SK-N-DZ (cell line): Measurements from ENCODE around the gene SNX27.
"Not testable (repeated sequence)": the region's sequence is repeated elsewhere in the genome, so short reads cannot be mapped to it uniquely, and the experiment has no call there.

Source experiments
- DNase-seq: peaks from one replicate; pipeline ENCODE4 v3.0.0-alpha.2; 2015; ENCODE audit warnings: low spot score

The SNX27 gene

GRCh38 chr1:151602550-151602949, 9.3 kb upstream of the SNX27 start:
- not testable (repeated sequence) for DNase-seq

- DNase-seq: no peak
Measured at GRCh38 chr1:151604291-151604690, 7.6 kb upstream of the SNX27 start.

- DNase-seq: no peak
Measured at GRCh38 chr1:151606384-151606783, 5.5 kb upstream of the SNX27 start.

GRCh38 chr1:151606857-151607256, 5.0 kb upstream of the SNX27 start:
- DNase-seq: no peak

GRCh38 chr1:151610142-151610541, 1.7 kb upstream of the SNX27 start:
- no peak for DNase-seq

- DNase-seq: peak; percentile 35
Measured at GRCh38 chr1:151611288-151611790, 511 bp upstream of the SNX27 start.

- no peak for DNase-seq
Measured at GRCh38 chr1:151612501-151613281, 841 bp downstream of the SNX27 start.

GRCh38 chr1:151613282-151613780, 1.5 kb downstream of the SNX27 start:
- peak; percentile 39 for DNase-seq

- DNase-seq: no peak
Measured at GRCh38 chr1:151615711-151616504, 4.1 kb downstream of the SNX27 start.

- no peak for DNase-seq
Measured at GRCh38 chr1:151616505-151616849, 4.6 kb downstream of the SNX27 start.

GRCh38 chr1:151618003-151618402, 6.2 kb downstream of the SNX27 start:
- no peak for DNase-seq

GRCh38 chr1:151618470-151618869, 6.6 kb downstream of the SNX27 start:
- peak; percentile 57 for DNase-seq

- DNase-seq: not testable (repeated sequence)
Measured at GRCh38 chr1:151618996-151619395, 7.1 kb downstream of the SNX27 start.

- no peak for DNase-seq
Measured at GRCh38 chr1:151619489-151620093, 7.7 kb downstream of the SNX27 start.

- DNase-seq: no peak
Measured at GRCh38 chr1:151620286-151620685, 8.4 kb downstream of the SNX27 start.

GRCh38 chr1:151621351-151621750, 9.5 kb downstream of the SNX27 start:
- no peak for DNase-seq

GRCh38 chr1:151624783-151625182, 12.9 kb downstream of the SNX27 start:
- no peak for DNase-seq

- DNase-seq: no peak
Measured at GRCh38 chr1:151626740-151627334, 15.0 kb downstream of the SNX27 start.

- no peak for DNase-seq
Measured at GRCh38 chr1:151629278-151629677, 17.4 kb downstream of the SNX27 start.

GRCh38 chr1:151635479-151636072, 23.7 kb downstream of the SNX27 start:
- DNase-seq: no peak

- no peak for DNase-seq
Measured at GRCh38 chr1:151638074-151638775, 26.4 kb downstream of the SNX27 start.
